ENCODE data around the gene HSF2BP.

DNA sequence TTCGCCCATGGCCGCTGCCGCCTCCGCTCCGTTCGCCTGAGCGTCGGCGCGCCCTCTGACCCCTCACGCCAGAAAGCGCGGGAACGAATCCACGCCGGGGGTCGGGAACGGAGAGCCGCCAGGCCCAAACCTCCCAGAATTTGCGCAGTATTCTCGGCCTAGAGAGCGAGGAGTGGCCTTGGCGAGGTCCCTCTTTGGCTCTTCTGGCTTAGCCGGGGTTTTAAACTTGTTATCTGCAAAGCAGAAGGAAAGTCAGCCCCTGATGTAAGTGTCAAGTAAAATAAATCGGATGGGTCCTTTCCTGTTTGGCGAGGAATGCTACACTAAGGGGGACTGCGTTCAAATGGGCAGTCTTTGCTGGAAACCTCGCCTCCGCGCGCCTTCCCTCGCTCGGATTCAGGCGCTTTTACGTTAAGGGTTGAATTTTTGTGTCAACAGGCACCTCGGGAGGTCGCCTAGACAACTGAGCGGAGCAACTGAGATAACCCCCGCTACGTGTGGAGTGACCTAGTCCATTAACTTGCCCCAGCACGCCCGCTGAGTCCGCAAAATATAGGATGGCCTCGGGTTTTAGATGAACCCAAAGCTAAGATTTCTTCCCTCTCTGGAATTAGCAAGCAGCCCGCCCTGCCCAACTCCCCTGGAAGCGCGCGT, 1.1 kb downstream of the HSF2BP start:
- no peak for TF ChIP-seq POLR2A (IDR thresholded peaks at IDR 0.05)
- TF ChIP-seq, protein P1, sequence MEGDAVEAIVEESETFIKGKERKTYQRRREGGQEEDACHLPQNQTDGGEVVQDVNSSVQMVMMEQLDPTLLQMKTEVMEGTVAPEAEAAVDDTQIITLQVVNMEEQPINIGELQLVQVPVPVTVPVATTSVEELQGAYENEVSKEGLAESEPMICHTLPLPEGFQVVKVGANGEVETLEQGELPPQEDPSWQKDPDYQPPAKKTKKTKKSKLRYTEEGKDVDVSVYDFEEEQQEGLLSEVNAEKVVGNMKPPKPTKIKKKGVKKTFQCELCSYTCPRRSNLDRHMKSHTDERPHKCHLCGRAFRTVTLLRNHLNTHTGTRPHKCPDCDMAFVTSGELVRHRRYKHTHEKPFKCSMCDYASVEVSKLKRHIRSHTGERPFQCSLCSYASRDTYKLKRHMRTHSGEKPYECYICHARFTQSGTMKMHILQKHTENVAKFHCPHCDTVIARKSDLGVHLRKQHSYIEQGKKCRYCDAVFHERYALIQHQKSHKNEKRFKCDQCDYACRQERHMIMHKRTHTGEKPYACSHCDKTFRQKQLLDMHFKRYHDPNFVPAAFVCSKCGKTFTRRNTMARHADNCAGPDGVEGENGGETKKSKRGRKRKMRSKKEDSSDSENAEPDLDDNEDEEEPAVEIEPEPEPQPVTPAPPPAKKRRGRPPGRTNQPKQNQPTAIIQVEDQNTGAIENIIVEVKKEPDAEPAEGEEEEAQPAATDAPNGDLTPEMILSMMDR (IDR thresholded peaks at IDR 0.05): no peak
